ENCODE measurements around the gene SERPINA4. TPM values are rescaled to one million over a fixed set of nuclear protein-coding genes. Genes with fewer than 3 reads are reported as not detected.

The SERPINA4 gene
- total and polyA plus RNA-seq, 2 of the 13 experiments (the other 11 are each of a cell fraction or from before 2014, with no cell fraction given), result 39.1 to 57.8 TPM

GRCh38 chr14:94598816-94599655 lies 37.8 kb downstream of the SERPINA4 start (continued):
- TF ChIP-seq PBX2 (CRISPR knock-in tag; IDR thresholded peaks at IDR 0.05), result peak; percentile 44; the same call in 1 of the 2 replicates
- peak; percentile 66 for TF ChIP-seq KAT8 (CRISPR knock-in tag; IDR thresholded peaks at IDR 0.05)
- 0 out of 2 replicates have a peak, but pooled peaks have one; percentile 41 for TF ChIP-seq E2F2 (CRISPR knock-in tag; IDR thresholded peaks at IDR 0.05; ENCODE audit: borderline replicate concordance)
- no peak for TF ChIP-seq ZNF546 (CRISPR knock-in tag; conservative IDR thresholded peaks at IDR 0.05)
- TF ChIP-seq ZNF329 (CRISPR knock-in tag; IDR thresholded peaks at IDR 0.05; ENCODE audit: low read depth), result no peak
- TF ChIP-seq RFX5 (IDR thresholded peaks at IDR 0.05; ENCODE audit: low read depth, low read length), result no peak
- peak; percentile 18; the same call in 1 of the 2 replicates for TF ChIP-seq ARID3A (IDR thresholded peaks at IDR 0.05; ENCODE audit: low read depth, low read length)
- TF ChIP-seq ZNF460 (CRISPR knock-in tag; IDR thresholded peaks at IDR 0.05; ENCODE audit: borderline replicate concordance), result no peak; the same call in 1 of the 2 replicates
- TF ChIP-seq HOMEZ (CRISPR knock-in tag; IDR thresholded peaks at IDR 0.05; ENCODE audit: low read depth), result peak; percentile 78
- TF ChIP-seq ZNF547 (CRISPR knock-in tag; IDR thresholded peaks at IDR 0.05), result no peak; the same call in 1 of the 2 replicates
- no peak for TF ChIP-seq GLI4 (CRISPR knock-in tag; IDR thresholded peaks at IDR 0.05; ENCODE audit: borderline replicate concordance)
- TF ChIP-seq ZNF589 (CRISPR knock-in tag; conservative IDR thresholded peaks at IDR 0.05), result peak; percentile 56; the same call in 1 of the 2 replicates
- no peak for TF ChIP-seq ZSCAN12 (CRISPR knock-in tag; IDR thresholded peaks at IDR 0.05)
- 0 out of 2 replicates have a peak, but pooled peaks have one; percentile 12 for TF ChIP-seq ZSCAN29 (CRISPR knock-in tag; conservative IDR thresholded peaks at IDR 0.05)
- TF ChIP-seq ZKSCAN5 (CRISPR knock-in tag; IDR thresholded peaks at IDR 0.05), result no peak
- no peak for TF ChIP-seq GRHL1 (CRISPR knock-in tag; conservative IDR thresholded peaks at IDR 0.05)
- peak; percentile 70 for TF ChIP-seq MEIS1 (CRISPR knock-in tag; IDR thresholded peaks at IDR 0.05; ENCODE audit: borderline replicate concordance)
- no peak for TF ChIP-seq ZNF510 (CRISPR knock-in tag; IDR thresholded peaks at IDR 0.05; ENCODE audit: low read depth)
- TF ChIP-seq THYN1 (CRISPR knock-in tag; IDR thresholded peaks at IDR 0.05; ENCODE audit: borderline replicate concordance, low read depth), result no peak
- no peak for TF ChIP-seq SP140L (CRISPR knock-in tag; IDR thresholded peaks at IDR 0.05; ENCODE audit: borderline replicate concordance)
- TF ChIP-seq ZNF207 (IDR thresholded peaks at IDR 0.05; ENCODE audit: borderline replicate concordance), result no peak

All from HepG2 (cell line).